ENCODE data around the gene BCLAF3. TPM values are rescaled to one million over a fixed set of nuclear protein-coding genes. Genes with fewer than 3 reads are reported as not detected.

BCLAF3 gene
- total and polyA plus RNA-seq, 9 of the 15 experiments (the other 6 are each of a cell fraction or from before 2014, with no cell fraction given): 0.73 to 4.6 (median 2.5) TPM

DNA sequence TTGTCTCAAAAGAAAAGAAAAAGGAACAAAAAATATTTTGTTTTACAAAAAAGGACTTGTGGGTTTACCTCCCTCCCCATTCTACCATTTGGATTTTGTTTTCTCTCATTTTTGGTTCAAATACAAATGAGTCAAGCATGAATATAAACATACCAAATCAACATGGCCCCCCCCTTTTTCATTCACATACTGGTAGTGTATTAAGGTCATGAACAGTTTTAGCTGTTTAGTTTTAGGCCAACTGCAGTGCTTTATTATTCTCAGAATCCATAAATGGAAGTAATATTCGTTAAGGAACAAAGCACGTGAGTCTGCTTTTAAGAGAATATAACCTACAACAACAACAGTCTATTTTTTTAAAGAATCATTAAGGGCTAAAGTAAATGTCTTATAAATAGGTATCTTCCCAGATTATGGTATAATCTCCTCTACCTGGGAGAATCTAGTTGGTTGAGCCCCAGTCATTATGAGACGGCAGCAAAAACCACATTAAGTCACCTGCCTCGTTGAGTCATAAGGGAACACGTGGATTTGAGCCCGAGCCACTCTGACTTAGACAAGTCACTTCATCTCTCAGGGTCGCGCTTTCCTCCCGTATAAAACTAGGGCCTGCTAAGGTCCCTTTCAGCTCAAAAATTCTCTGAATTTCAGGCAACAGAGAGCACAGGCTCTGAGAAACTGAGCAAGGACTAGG is 26.7 kb downstream of the BCLAF3 start:
- H3K4me2 ChIP-seq (ENCODE audit: insufficient read depth, low read length): no peak overlapping the region
- no TSS peak for BruUV-seq (replicated peaks)
- ATAC-seq (no peak), FAIRE-seq (no peak), DNase-seq (ENCODE audit: extremely low read depth in 1 of 4, low spot score in 3 of 4) (no peak)
- no peak overlapping the region for H2AFZ ChIP-seq (ENCODE audit: low read depth, low read length)
- H3K4me1 ChIP-seq (replicated peaks in 1 of 2; ENCODE audit: control insufficient read depth in 2 of 2, insufficient read depth in 2 of 2, low read length in 2 of 2): no peaks in the 10 kb centered on the region; a peak in 2 of 5 replicates
- no peak overlapping the region for H3K4me3 ChIP-seq
- in situ Hi-C loops (cut with MboI) (no loop called here), intact Hi-C loops (cut with micrococcal nuclease) (no loop called here)
- CTCF ChIA-PET (ENCODE audit: low intra/inter-chr PET ratio): no interaction called here
- POLR2A ChIA-PET: no interaction called here
- peak; percentile 28; the same call in 1 of the 2 replicates for TF ChIP-seq FOSL1 (tag; conservative IDR thresholded peaks at IDR 0.05)
- TF ChIP-seq, protein P1, sequence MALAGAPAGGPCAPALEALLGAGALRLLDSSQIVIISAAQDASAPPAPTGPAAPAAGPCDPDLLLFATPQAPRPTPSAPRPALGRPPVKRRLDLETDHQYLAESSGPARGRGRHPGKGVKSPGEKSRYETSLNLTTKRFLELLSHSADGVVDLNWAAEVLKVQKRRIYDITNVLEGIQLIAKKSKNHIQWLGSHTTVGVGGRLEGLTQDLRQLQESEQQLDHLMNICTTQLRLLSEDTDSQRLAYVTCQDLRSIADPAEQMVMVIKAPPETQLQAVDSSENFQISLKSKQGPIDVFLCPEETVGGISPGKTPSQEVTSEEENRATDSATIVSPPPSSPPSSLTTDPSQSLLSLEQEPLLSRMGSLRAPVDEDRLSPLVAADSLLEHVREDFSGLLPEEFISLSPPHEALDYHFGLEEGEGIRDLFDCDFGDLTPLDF (CRISPR knock-in tag; IDR thresholded peaks at IDR 0.05): no peak
- no peak overlapping the region for H3K9ac ChIP-seq (ENCODE audit: insufficient read depth in 1 of 2, low read depth in 2 of 2, low read length in 2 of 2)
- no peaks in the 10 kb centered on the region for H3K27me3 ChIP-seq (ENCODE audit: control insufficient read depth in 2 of 2, insufficient read depth in 2 of 2, low read length in 2 of 2)
- H4K20me1 ChIP-seq (replicated peaks; ENCODE audit: control insufficient read depth, insufficient read depth, low read length): no peaks in the 10 kb centered on the region
- H3K9me3 ChIP-seq (replicated peaks; ENCODE audit: control insufficient read depth, insufficient read depth, low read depth, low read length): no peaks in the 10 kb centered on the region
- H3K27ac ChIP-seq (ENCODE audit: extremely low read depth, low read depth, low read length): no peak overlapping the region
- 55% methylated on average over 9 of the region's 9 CpGs for WGBS (ENCODE audit: insufficient coverage, low coverage, missing lambda C conversion rate)
- H3K9me1 ChIP-seq (ENCODE audit: control insufficient read depth, insufficient read depth, low read length): no peaks in the 10 kb centered on the region
- no peaks in the 10 kb centered on the region for H3K79me2 ChIP-seq (ENCODE audit: control insufficient read depth, insufficient read depth, low read length)
- 0 out of 3 replicates have a peak, but pooled peaks cover 2% of the 10 kb centered on the region for H3K36me3 ChIP-seq (ENCODE audit: control insufficient read depth, insufficient read depth, low read length)

DNA sequence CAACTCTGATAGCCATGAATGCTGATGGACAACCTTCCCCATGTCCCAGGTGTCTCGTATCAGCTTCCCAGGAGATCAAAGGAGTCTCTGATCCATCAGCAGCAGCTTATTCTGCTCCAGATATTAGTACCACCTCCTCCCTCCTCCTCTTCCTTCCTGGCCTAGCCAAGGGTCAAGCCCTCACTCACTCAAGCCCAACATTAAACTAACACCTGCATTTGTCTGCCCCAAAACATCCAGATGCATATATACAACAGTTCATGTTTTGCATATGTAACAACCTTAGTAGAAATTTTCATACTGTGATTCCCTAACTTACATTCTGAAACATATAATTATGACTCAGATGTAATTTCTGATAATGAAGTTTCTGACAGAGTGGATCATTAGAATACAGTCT is 29.9 kb downstream of the BCLAF3 start:
- intact Hi-C loops (cut with micrococcal nuclease): no loop called here
- no peaks in the 10 kb centered on the region for H3K79me2 ChIP-seq (ENCODE audit: control insufficient read depth, insufficient read depth, low read length)
- no peak for FAIRE-seq
- TF ChIP-seq, protein P2, sequence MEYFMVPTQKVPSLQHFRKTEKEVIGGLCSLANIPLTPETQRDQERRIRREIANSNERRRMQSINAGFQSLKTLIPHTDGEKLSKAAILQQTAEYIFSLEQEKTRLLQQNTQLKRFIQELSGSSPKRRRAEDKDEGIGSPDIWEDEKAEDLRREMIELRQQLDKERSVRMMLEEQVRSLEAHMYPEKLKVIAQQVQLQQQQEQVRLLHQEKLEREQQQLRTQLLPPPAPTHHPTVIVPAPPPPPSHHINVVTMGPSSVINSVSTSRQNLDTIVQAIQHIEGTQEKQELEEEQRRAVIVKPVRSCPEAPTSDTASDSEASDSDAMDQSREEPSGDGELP (CRISPR knock-in tag; IDR thresholded peaks at IDR 0.05; ENCODE audit: borderline replicate concordance): no peak
- TF ChIP-seq TBP (optimal IDR thresholded peaks at IDR 0.05; ENCODE audit: low read depth, low read length): no peak
- TF ChIP-seq SPI1 (IDR thresholded peaks at IDR 0.05; ENCODE audit: borderline replicate concordance, low read depth, low read length): no peak
- no peak for TF ChIP-seq HNRNPH1 (optimal IDR thresholded peaks at IDR 0.05; ENCODE audit: low read depth, low read length)
- no peak for TF ChIP-seq GTF2F1 (IDR thresholded peaks at IDR 0.05; ENCODE audit: low read depth, low read length)
- TF ChIP-seq ZNF589 (CRISPR knock-in tag; IDR thresholded peaks at IDR 0.05; ENCODE audit: low read depth): no peak
- no peak for TF ChIP-seq KDM1A (IDR thresholded peaks at IDR 0.05)
- no peak for TF ChIP-seq SP2 (IDR thresholded peaks at IDR 0.05; ENCODE audit: extremely low read depth, low read depth, low read length, poor library complexity, severe bottlenecking)
- TF ChIP-seq POLR2AphosphoS2 (IDR thresholded peaks at IDR 0.05; ENCODE audit: low read length): no peak
- TF ChIP-seq NR1H2 (CRISPR knock-in tag; IDR thresholded peaks at IDR 0.05): no peak
- TF ChIP-seq ZFP1 (CRISPR knock-in tag; IDR thresholded peaks at IDR 0.05): no peak
- TF ChIP-seq TAF9B (IDR thresholded peaks at IDR 0.05; ENCODE audit: partially characterized antibody): no peak
- TF ChIP-seq TFAM (CRISPR knock-in tag; conservative IDR thresholded peaks at IDR 0.05): no peak

More for the DNA sequence above, 29.9 kb downstream of the BCLAF3 start:
- DNase-seq (ENCODE audit: extremely low read depth in 1 of 4, low spot score in 3 of 4) (no peak), ATAC-seq (no peak)
- no TSS peak for BruUV-seq (replicated peaks)
- H3K9me1 ChIP-seq (ENCODE audit: control insufficient read depth, insufficient read depth, low read length): no peaks in the 10 kb centered on the region
- H3K4me2 ChIP-seq (ENCODE audit: insufficient read depth, low read length): no peak overlapping the region
- no peaks in the 10 kb centered on the region for H3K27me3 ChIP-seq (ENCODE audit: control insufficient read depth in 2 of 2, insufficient read depth in 2 of 2, low read length in 2 of 2)
- no peaks in the 10 kb centered on the region for H3K4me1 ChIP-seq (replicated peaks in 1 of 2; ENCODE audit: control insufficient read depth in 2 of 2, insufficient read depth in 2 of 2, low read length in 2 of 2)
- ChIA-PET CTCF (ENCODE audit: low intra/inter-chr PET ratio) (no interaction called here), POLR2A (no interaction called here)
- H3K9ac ChIP-seq (ENCODE audit: insufficient read depth in 1 of 2, low read depth in 2 of 2, low read length in 2 of 2): no peak overlapping the region
- WGBS (ENCODE audit: insufficient coverage, low coverage, missing lambda C conversion rate): 88% methylated on average over 1 of the region's 1 CpG
- in situ Hi-C loops (cut with MboI): no loop called here
- no peak overlapping the region for H3K4me3 ChIP-seq
- H2AFZ ChIP-seq (ENCODE audit: low read depth, low read length): no peak overlapping the region
- no peaks in the 10 kb centered on the region for H4K20me1 ChIP-seq (replicated peaks; ENCODE audit: control insufficient read depth, insufficient read depth, low read length)
- no peaks in the 10 kb centered on the region for H3K36me3 ChIP-seq (ENCODE audit: control insufficient read depth, insufficient read depth, low read length)
- H3K9me3 ChIP-seq (replicated peaks; ENCODE audit: control insufficient read depth, insufficient read depth, low read depth, low read length): no peaks in the 10 kb centered on the region
- no peak overlapping the region for H3K27ac ChIP-seq (ENCODE audit: extremely low read depth, low read depth, low read length)

Data from K562 (cell line).